ENCODE measurements around the gene BHLHE41. TPM values are rescaled to one million over a fixed set of nuclear protein-coding genes. Genes with fewer than 3 reads are reported as not detected.

The BHLHE41 gene
- total RNA-seq, 2 donors from 2014 or later, result 2.6 to 4.6 TPM

DNA sequence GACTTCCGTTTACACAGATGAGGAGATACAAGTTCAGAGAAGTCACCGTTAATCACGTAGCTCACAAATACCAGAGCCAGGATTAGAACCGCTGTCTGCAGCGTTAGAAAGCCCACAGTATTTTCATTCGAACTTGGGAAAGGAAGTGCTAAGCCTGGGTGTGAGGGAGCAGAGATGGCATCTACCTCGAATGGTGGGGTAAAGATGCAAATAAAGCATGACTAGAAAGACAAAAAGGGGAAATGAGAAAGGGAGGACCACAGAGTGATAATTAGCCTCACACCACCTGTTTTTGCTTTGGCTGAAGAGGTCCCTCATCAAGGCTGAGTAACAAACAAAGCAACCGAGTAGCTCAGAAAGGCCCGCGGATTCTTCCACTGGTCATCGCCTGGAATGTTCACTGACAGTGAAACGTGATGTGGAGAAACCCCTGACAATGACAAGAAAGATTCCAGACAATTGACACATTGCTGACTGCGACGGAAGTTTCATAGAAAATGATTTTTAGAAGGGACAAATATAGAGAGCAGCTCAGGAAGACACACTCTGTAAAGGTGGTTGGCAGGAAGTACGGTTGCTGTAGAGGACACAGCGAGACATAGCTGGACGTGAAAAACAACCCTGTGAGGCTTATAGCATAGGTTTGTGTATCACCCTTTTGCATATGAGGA, 31.5 kb upstream of the BHLHE41 start:
- H3K36me3 ChIP-seq (replicated peaks in 1 of 2; ENCODE audit: insufficient read depth in 1 of 2, low read depth in 2 of 2), result no peaks in the 10 kb centered on the region
- ATAC-seq (no peak), DNase-seq (no peak)
- TF ChIP-seq, protein P1, sequence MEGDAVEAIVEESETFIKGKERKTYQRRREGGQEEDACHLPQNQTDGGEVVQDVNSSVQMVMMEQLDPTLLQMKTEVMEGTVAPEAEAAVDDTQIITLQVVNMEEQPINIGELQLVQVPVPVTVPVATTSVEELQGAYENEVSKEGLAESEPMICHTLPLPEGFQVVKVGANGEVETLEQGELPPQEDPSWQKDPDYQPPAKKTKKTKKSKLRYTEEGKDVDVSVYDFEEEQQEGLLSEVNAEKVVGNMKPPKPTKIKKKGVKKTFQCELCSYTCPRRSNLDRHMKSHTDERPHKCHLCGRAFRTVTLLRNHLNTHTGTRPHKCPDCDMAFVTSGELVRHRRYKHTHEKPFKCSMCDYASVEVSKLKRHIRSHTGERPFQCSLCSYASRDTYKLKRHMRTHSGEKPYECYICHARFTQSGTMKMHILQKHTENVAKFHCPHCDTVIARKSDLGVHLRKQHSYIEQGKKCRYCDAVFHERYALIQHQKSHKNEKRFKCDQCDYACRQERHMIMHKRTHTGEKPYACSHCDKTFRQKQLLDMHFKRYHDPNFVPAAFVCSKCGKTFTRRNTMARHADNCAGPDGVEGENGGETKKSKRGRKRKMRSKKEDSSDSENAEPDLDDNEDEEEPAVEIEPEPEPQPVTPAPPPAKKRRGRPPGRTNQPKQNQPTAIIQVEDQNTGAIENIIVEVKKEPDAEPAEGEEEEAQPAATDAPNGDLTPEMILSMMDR (IDR thresholded peaks at IDR 0.05), result no peak
- no peak for TF ChIP-seq POLR2A (IDR thresholded peaks at IDR 0.05)
- H3K4me3 ChIP-seq, result no peak overlapping the region
- 68 to 73% methylated on average over 17 of the region's 17 CpGs for WGBS, 2 donors
- H3K9me3 ChIP-seq, result no peaks in the 10 kb centered on the region
- H3K4me1 ChIP-seq, result peaks cover 36% of the 10 kb centered on the region
- H3K27me3 ChIP-seq, result no peaks in the 10 kb centered on the region
- H3K27ac ChIP-seq, result peak overlapping the region; percentile 25 to 68 (median 46)
- intact Hi-C loops (cut with DNase I), result no loop called here

DNA sequence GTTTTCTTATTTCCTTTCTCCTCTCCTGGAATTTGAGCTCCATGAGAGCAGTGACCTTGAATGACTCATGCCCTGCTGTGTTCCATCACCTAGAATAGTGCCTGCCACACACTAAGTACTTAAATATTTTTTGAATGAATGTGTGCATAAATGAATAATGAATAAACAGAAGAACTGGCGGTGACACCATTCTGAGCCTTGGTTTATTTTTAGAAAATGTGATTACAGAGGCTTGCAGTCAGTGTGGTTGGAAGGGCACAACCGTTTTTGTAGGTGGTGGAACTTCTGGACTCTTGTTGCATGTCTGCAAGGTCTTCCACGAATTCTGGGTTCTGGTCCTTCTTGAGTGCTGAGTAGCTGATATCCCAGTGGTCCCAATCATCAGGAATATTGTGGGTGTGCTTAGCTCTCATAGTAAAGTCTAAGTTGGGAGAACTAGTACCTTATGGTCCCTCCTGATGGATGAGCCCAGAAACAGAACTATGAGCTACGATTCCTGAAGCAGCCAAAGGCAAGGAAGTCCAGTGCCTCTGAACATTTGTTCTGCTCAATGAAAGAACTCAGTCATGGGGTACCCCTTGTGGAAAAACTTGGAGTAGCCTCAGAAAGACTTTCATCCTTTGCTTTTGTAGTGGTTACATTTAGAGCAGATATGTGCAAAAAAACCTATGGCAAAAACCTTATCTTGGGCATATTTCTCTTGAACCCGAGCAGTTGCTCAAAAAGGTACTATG, 28.8 kb upstream of the BHLHE41 start:
- ATAC-seq (peak; percentile 91), DNase-seq (peak; percentile 43 to 81 (median 66))
- 31% methylated on average over 5 of the region's 5 CpGs for WGBS, 2 donors
- no peak overlapping the region for H3K4me3 ChIP-seq
- H3K9me3 ChIP-seq, result no peaks in the 10 kb centered on the region
- TF ChIP-seq, protein P1 (IDR thresholded peaks at IDR 0.05), result peak in 4 of 7 experiments; percentile 28 to 46 (median 30)
- peak in 2 of 3 donors; percentile 23 to 47 for TF ChIP-seq POLR2A (IDR thresholded peaks at IDR 0.05)
- peak overlapping the region; percentile 68 to 83 (median 72) for H3K27ac ChIP-seq
- peaks cover 36% of the 10 kb centered on the region for H3K4me1 ChIP-seq
- H3K36me3 ChIP-seq (replicated peaks in 1 of 2; ENCODE audit: insufficient read depth in 1 of 2, low read depth in 2 of 2), result no peaks in the 10 kb centered on the region
- intact Hi-C loops (cut with DNase I), result no loop called here
- no peaks in the 10 kb centered on the region for H3K27me3 ChIP-seq

DNA sequence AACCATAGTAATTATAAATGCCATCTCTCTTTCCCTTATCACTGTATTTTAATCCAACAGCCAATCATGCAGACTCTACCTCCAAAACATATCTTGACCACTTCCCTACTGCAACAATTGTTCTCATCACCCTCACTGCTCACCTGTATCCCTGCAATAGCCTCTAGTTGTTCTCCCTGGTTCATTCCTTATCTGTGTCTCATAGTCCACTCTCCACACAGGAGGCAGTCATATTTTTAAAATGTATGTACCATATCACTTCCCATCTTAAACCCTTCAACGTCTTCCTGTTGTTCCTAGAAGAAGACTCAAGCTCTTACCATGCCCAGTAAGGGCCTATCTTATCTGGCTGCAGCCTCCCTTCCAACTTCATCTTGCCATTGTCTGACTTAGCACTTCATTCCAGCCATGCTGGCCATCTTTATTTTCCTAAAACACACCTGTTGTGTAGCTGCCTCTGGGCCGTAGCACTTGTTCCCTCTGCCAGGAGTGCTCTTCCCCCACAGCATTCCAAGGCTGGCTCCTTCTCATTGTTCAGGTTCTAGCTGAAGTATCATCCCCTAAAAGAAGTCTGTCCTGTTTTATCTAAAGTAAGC, 27.8 kb upstream of the BHLHE41 start:
- no peaks in the 10 kb centered on the region for H3K36me3 ChIP-seq (replicated peaks in 1 of 2; ENCODE audit: insufficient read depth in 1 of 2, low read depth in 2 of 2)
- WGBS, 2 donors, result 62 to 71% methylated on average over 2 of the region's 2 CpGs
- intact Hi-C loops (cut with DNase I), result no loop called here
- DNase-seq (no peak), ATAC-seq (no peak)
- no peak overlapping the region for H3K4me3 ChIP-seq
- no peak for TF ChIP-seq POLR2A (IDR thresholded peaks at IDR 0.05)
- TF ChIP-seq, protein P1 (IDR thresholded peaks at IDR 0.05), result no peak
- no peaks in the 10 kb centered on the region for H3K9me3 ChIP-seq
- no peaks in the 10 kb centered on the region for H3K27me3 ChIP-seq
- H3K4me1 ChIP-seq, result peaks cover 33% of the 10 kb centered on the region
- peak overlapping the region; percentile 53 to 83 (median 72) for H3K27ac ChIP-seq

DNA sequence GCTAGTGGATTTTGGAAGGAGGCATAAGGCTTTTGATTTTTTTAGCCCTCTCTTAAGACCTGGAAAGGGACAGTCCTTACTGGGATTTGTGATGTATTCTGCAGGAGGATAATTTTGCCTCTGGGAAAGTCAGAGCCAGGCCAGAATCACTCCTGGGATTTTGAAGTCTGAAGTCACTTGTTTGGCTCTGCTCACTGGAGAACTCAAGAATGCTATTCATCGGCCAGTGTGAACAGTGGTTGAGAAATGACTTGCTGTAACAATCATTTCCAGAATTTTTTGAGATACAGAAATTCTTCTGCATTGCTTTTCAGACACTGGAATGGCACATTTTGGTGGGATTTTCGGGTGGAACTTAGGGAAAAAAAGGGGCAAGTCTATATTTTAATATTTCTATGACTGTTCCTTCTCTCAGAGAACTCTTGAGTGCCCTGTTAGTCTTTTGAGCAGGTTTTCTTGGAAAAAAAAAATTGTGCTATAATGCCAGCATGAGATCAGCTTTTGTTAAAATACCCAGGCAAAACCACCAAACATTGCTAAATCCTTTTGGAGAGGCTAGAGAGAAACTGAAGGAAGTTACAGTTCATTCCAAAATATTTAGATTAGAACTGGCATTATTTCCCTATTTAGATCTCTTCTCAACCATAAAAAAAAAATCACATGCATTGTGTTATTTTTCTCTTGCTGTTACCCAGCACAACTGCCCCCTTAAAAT, 26.1 kb upstream of the BHLHE41 start:
- no peak for TF ChIP-seq POLR2A (IDR thresholded peaks at IDR 0.05)
- TF ChIP-seq, protein P1 (IDR thresholded peaks at IDR 0.05), result no peak

More for the DNA sequence above, 26.1 kb upstream of the BHLHE41 start:
- intact Hi-C loops (cut with DNase I), result no loop called here
- H3K9me3 ChIP-seq, result no peaks in the 10 kb centered on the region
- no peaks in the 10 kb centered on the region for H3K36me3 ChIP-seq (replicated peaks in 1 of 2; ENCODE audit: insufficient read depth in 1 of 2, low read depth in 2 of 2)
- peak in 2 of 4 donors; percentile 18 to 34 for DNase-seq
- H3K4me1 ChIP-seq, result peaks cover 20% of the 10 kb centered on the region
- WGBS, 2 donors, result 53 to 54% methylated on average over 2 of the region's 2 CpGs
- H3K4me3 ChIP-seq, result no peak overlapping the region
- H3K27me3 ChIP-seq, result no peaks in the 10 kb centered on the region
- ATAC-seq, result no peak
- H3K27ac ChIP-seq, result peak overlapping the region in 3 of 4 donors; percentile 46 to 71 (median 66)
